ENCODE results near the gene NUP54.

NUP54 gene, protein sequence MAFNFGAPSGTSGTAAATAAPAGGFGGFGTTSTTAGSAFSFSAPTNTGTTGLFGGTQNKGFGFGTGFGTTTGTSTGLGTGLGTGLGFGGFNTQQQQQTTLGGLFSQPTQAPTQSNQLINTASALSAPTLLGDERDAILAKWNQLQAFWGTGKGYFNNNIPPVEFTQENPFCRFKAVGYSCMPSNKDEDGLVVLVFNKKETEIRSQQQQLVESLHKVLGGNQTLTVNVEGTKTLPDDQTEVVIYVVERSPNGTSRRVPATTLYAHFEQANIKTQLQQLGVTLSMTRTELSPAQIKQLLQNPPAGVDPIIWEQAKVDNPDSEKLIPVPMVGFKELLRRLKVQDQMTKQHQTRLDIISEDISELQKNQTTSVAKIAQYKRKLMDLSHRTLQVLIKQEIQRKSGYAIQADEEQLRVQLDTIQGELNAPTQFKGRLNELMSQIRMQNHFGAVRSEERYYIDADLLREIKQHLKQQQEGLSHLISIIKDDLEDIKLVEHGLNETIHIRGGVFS

DNA sequence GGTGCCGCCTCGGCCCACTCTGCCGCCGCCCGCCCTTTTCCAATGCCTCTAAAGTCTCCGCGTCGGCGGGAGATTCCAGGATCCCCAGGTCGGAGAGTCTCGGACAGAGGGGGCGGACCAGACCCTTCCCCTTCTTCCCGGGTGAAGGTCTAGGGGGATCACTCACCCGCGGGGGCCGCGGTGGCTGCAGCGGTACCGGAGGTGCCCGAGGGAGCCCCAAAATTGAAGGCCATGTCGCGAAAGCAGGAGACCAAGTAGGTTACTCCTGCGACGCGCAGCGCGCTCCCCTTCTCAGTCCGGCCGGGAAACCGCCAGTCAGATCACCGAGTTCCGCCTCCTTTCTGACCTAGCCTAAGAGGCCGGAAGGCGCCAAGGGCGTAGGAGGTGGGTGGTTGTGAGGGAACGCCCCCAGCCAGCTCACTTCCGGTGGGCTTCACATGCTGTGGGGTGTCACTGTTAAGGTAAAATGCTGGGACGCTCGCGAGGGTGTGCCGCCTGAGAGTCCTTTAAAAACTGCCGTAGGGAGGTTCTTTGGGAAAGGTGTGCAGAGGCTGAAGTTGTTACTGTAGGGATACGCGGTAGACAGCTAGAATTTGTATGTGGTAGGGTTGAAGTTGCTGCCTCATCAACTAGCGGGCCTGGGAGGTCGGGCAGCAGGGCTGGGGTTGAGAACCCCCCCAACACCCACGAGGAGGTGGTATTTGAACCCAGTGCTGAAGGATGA is at the start of gene NUP54:
NUP54 (minus strand) TSS at position 256 of the 724 bp plus-strand sequence; CDS start at position 233, 23 bp downstream.
- peak; percentile 90 for FAIRE-seq

DNA sequence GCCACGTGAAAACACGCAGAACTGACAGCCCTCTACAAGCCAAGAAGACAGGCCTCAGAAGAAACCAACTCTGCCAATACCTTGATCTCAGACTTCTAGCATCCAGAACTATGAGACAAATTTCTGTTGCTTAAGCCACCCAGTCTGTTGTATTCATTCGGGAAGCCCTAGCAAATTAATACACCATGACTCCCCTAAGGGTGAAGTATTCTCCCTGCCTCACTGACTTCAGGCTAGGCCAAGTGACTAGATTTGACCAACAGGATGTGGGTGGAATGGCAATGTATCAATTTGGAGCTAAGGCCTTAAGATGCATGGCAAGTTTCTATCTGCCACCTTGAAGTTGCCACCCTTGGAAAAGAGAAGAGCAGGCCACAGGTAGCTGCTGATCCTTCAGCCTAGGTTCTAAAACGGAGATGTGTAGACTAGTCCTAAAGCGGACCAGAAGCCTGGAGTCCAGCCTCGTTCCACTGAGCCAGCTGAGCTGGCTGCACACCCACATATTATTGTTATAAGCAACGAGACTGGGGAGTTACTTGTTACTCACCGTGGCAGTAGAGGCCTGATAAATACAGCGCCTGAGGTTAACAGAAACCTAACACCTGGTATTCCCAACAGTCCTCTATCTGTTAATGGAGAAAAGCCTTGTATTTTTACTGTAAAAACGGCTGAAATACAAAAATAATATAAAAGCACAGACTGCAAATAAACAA is 49.0 kb upstream of the NUP54 start:
- FAIRE-seq, result no peak

DNA sequence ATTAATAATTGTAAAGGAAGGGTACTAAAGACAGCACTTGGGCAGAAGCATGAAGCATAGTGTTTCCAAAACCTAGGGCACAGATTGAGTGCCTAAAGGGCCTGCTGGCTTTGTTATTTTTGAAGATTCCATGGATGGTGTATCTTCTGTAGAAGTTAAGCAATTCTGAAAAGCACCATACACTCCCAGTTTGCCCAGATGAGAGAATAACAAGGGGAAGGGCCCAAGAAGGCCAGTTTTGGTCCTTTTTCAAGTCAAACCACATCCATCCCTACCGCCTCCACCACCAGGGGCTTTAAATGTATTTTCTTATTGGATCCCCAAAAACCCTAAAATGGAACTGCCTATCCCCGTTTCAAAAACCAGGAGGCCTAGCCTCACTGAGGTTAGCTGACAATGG is 48.2 kb upstream of the NUP54 start:
- FAIRE-seq, result no peak

DNA sequence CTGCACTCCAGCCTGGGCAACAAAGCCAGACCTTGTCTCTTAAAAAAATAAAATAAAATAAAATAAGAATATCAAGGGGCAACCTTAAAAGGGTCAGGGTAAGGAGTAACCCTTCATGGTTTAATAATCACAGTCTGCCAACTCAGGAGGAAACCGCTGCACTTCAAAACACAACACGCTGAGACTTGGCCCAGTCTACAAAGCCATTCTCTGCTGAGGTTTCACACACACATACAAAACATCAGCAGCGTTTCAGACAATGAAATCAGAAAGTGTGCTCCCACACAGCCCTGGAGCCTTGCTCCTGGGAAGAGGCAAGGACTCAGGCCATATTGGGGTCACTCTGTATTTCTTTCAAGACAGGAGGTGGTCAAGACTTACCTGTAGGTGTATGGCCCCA is 47.1 kb upstream of the NUP54 start:
- FAIRE-seq, result no peak

DNA sequence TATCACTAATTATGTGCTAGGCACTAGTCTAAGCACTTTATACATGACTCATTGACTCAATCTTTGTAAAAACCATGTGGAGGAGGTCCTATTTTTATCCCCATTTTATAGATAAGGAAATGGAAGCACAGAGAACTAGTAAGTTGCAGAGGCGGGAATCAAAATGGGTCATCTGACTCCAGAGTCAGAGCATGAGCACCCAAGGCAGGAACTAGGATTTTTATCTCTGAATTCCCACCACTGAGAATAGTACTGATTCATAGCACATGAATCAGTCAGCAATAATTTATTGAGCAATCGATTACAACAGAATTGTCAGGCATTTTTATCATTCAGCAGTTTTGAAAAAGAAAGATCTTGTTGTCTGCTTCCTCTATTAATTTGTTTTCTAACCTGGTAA is 46.1 kb upstream of the NUP54 start:
- FAIRE-seq, result no peak

DNA sequence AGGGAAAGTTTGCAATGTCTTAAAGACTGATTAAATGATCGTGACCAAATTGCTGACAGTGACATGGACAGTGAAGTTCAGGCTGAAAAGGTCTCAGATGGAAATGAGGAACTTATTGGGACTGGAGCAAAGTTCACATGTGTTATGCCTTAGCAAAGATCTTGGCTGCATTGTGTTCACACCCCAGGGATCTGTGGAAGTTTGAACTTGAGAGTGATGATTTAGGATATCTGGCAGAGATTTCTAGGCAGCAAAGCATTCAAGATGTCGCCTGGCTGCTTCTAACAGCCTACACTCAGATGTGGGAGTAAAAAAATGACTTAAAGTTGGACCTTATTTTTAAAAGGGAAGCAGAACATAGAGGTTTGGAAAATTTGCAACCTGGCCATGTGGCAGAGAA is 44.0 kb upstream of the NUP54 start:
- FAIRE-seq, result no peak

DNA sequence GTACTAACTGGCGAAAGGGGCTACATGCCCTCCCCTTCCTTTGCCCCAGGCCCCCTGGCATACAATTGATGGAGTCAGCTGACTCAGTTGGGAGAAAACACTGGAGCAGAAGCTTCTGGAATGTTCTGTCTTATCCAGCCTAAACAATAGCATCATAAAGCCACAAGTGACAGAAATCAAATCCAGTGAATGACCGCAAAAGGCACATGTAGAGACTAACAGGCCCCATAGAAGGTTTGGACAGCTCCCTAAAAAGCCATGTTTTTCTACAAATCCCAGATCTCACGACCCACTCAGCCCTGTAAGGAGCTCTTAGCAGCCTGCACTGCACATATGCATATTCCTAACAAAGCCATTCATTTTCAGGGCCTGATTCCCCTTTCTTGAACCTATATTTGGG is 40.4 kb upstream of the NUP54 start:
- no peak for FAIRE-seq

DNA sequence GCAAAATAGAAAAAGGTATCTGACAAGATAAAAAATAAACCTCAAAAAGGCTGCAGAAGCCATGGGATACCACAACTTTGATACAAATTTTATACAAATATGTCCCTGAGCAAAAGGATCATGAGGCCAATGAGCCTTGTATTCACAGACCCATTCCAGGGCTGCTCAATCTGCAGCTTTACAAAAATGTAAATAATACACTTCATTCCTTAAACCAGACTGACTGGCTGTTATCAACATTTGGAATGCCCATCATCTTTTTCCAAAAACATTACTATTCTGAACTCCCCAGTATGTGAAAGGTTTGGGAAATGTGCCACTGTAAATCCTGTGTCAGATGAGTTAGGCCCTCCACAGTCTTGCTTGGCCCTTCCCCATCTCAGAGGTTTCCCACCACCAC is 40.0 kb upstream of the NUP54 start:
- no peak for FAIRE-seq

DNA sequence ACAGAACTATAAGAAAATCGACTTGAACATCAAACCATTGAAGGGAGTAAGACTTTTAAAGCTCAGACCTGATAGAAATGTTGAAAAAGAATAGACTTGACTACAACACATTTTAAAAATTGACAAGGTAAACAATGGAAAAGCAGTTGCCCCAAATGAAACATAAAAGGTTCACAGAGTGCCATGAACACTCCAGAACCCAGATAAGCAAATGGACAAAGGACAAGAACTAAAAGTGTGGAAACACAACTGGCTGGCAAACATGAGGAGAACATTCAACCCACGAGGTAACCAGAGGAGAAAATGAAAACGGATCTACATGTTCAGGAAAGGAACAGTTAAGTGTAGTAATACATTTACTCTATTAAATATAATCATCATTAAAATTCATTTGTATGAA is 39.0 kb upstream of the NUP54 start:
- FAIRE-seq, result no peak

DNA sequence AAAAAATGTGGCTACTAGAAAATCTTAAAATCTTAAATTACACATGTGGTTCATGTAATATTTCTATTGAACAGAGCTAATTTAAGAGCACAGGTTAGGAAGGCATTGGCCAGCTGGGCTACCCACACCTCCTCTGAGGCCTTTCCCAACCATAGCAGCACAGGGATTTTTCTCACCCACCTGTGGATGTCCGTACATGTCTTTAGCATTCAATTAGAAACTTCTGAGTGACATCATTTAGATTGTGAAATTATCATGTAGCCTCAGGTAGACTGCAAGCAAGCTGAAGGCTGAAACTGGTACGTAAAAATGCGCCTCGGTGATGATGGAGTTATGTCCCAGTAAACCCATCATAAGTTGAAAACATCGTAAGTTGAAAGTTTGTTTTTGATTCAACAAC is 34.3 kb upstream of the NUP54 start:
- no peak for FAIRE-seq

DNA sequence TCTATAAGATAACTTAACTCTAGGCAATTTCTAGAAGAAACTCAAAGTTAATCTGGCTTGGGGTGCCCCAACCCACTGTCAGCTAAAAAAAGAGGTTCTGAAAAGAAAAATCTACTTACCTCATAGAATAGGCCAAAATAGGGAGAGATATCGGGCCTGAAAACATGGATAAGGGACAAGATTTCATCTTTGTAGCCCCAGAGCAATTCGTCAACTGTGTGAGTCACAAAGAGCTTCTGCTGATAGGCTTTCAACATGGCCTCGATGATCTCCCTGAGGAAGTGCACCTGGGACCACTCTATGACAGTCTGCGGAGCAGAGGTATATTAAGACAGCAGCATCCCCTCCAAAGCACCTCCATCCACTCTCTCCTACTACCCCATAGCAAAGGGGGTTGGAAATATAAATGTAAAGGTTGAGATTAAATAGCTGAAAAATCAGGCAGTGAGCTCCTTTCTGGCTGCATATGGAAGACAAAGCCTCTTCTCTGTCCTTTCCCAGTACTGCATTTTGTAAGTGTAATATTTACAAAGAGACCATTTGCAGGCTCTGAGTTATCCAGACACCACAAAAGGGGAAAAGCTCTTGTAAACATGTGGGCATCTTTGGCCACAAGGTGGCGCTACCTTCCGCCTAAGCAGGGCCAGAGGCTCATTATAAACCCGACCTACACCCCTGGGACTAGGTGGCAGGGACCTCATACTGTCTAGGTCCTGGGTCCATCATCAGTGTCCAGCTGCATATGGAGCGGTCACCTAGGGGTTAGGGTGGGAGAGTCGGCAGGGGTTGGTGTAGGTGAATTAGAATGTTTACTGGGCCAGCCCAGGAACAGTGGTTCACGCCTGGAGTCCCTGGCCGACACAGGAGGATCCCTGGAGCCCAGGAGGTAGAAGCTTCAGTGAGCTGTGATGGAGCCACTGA is 31.5 kb upstream of the NUP54 start:
- FAIRE-seq, result no peak

DNA sequence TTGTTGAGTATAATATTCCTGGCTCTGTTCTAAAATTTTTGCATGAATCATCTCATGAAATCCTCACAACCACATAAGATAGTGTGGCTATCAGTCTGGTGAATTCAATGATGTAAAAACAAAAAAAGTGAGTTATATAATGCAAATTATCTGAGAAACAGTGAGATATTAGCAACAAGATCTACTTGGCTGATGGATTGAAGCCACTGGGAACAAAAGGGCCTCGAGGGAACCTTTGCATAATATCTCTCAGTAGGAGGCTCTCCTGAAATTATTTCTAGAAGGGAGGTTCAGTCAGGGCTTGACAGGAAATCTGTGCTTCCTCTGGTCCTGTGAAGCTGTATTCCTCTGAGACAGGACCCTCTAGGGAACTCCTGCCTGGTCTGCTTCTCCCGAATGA is 30.1 kb upstream of the NUP54 start:
- no peak for FAIRE-seq

DNA sequence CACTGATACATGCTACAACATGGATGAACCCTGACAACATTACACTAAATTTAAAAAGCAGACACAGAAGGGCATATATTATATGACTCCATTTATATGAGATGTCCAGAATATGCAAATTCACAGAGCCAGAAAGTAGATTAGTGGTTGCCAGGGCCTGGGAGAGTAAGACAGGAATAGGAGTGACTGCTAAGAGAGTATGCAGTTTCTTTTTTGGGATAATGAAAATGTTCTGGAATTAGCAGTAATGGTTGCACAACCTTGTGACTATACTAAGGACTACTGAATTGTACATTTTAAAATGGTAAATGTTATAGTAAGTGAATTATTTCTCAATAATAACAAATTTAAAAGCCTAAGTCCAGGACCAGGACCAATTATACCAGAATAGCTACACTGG is 29.5 kb upstream of the NUP54 start:
- FAIRE-seq, result no peak

DNA sequence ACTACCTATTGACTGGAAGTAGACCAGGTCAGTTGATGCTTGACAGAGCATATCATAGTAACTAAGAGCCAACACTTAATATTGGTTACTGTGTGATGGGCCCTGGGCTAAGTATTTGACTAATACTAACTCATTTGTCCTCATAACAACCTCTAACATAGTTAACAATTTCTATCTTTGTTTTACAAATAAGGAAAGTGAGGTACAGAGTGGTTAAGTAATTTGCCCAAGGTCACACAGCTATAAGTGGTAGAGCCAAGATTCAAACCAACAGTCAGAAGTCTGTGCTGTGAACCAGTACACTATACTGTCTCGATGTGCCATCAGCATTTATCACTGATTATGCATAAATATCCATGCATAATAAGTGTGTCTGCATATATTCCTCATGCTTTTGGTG is 27.1 kb upstream of the NUP54 start:
- no peak for FAIRE-seq

DNA sequence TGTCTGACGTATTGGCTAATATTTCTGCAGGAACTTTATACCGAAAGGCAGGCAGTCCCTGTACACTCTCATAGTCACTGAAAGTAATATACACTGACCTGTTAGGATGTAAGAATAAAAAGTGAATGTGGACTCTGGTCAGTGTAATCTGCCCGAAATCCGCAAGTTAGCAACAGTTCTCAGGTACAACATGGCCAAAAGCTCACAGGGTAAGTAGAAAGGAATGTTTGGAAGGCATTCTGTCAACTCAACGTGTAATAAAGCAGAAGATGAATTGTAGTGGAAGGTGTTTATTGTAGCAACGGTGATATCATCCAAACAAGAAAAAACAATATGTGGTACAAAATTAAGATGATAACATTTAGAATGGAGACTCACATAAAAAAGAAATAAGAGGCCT is 26.0 kb upstream of the NUP54 start:
- FAIRE-seq, result no peak

DNA sequence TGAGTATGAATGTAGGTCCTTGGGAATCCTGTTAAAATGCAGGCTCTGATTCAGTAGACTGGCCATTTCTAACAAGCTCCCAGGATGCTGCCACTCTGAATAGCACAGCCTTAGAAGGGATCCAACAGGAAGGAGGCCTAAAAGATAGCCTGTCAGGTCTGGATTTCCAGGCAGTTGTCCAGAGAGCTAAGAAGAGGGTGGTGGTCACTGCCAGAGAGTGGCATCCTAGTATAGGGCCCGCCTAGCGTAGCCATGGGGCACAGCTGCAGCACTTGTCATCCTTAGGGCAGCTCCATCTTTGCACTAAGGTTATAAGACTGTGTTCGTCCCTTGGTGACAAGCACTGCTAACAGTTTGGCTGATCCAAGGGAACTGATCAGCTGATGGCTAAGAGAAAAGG is 20.5 kb upstream of the NUP54 start:
- FAIRE-seq, result no peak

DNA sequence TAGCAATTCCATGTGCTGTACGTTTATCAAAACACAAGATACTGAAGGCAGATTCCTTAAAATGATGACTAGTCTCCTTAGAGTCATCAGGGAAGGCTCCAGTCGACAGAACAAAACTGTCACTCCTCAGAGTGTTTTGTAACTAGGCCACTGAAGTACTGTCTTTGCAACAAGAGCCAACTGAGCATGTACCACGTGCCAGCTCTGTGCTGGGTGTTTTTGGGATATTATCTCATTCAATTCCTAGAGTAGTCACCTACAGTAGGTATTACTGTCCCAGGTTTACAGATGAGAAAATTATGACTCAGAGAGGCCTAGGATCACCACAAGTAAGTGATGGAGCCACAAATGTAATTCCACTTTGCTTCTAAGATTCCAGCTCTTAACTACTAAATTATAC is 18.3 kb upstream of the NUP54 start:
- no peak for FAIRE-seq

DNA sequence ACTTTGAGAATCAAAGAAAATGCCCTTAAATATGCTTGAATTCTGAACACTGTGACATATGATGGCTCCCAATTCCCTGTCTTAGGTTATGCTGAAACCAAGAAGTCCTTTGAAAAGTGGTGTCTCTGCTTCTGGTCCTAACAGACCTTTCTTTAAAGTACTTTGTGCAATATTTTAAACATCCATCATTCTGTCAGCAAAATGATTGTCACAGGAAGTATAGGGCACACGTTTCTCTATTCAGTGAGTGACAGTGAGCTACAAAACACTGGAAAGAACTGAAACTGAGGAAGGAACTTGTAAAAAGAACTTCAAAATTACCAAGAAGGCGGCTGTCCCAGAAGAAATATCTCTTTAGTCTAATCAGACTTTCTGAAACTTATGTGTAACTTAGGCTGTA is 12.2 kb upstream of the NUP54 start:
- FAIRE-seq, result no peak

DNA sequence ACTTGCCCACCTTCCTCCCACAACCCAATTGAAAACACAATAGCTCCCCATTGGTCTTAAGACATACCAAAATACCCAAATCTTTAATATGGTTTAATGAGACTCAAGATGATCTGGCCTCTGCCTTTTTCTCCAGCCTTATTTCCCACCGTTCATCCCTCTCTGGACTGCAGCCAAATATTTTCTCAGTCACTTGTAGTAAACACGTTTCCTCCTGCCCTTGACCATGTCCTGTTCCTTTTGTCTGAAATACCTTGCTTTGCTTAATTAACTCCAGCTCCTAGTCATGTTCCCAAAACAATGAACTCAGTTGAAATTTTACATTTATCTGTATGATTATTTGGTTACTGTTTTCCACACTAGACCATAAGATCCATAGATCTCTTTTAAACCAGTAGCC is 8.4 kb upstream of the NUP54 start:
- FAIRE-seq, result peak; percentile 18

DNA sequence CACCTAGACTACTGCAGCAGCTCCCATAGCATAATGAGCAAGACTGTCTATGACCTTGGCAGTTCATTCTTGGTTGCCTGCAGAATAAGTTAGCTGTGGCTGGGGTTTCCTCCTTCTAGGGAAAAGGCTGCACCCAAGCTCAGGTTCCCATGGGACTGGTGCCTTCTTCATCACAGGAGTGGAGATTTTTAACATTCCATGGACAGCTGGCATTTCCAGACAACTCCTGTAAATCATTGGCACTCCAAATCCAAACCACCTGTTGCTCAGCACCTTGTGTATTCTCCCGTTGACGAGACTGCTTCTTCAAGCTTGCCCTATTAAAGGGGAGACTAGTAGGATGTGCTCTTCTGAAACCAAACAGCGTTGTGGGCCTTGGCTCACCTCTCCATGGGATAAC is 7.8 kb upstream of the NUP54 start:
- FAIRE-seq, result no peak

DNA sequence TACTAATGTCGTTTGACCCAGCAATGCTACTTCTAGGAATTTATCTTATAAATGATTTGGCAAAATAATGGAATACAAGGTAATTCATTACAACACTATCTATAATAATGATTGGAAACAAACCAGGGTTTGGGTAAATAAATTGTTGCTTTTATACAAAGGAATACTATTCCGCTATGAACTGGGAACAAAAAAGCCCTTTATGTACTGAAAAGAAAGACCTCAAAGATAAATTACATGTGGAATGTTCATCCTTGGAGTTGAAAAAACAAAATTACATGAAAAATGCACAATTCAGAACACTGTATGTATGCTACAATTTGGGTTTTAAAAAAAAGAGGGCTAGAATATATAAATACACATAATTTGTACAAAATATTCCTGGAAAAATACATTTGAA is 5.2 kb upstream of the NUP54 start:
- no peak for FAIRE-seq

DNA sequence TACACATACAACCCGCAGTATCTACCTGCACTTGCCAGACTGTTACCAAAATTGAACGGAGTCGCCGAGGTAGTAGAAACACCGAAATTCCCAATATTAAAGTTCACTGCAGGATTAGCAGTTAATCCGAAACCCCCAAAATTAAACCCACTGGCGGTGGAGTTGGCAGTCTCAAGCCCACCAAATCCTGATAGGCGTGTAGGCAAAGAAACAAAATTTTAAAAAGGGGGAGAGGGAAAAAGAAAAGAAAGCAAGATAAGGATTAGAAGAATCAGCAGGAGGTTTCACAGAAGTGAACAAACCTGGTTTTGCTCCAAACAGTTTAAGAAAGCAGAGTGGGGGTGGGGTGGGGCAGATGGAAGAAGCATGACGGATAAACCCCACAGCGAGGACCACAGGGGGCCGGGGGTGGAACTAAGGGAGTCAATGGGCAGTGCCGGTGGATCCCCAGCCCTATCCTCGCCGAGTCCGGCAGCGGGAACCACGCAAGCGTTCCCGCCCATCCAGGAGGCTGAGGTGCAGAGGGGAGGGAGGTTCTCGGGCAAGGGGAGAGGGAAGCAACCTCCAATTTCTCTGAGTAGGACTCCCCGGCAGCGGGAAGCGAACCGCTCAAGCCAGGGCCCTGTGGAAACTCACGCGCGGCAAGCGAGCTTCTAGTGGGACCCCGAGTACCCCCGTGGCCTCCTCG is 599 bp downstream of the NUP54 start:
- no peak for FAIRE-seq
